Mesendoderm (in vitro differentiated cells): ENCODE measurements around the gene ETF1.
"Not testable (repeated sequence)": the region's sequence is repeated elsewhere in the genome, so short reads cannot be mapped to it uniquely, and the experiment has no call there.

Experiments used
- DNase-seq: peaks from one replicate; pipeline ENCODE4 v3.0.0; 2013
- H2AK5ac ChIP-seq: 2 replicates; pipeline ENCODE4 v1.6.1; 2013; ENCODE audit warnings: low read length, inconsistent platforms
- H2BK120ac ChIP-seq: 2 replicates; pipeline ENCODE4 v1.6.1; 2013; ENCODE audit warnings: low read depth, mild to moderate bottlenecking, low read length, moderate library complexity, mixed read lengths
- H2BK15ac ChIP-seq: replicated peaks from 2 replicates; pipeline ENCODE4 v1.6.1; 2013; ENCODE audit warnings: low read depth, mild to moderate bottlenecking, moderate library complexity
- H2BK5ac ChIP-seq: 2 replicates; pipeline ENCODE4 v1.6.1; 2013; ENCODE audit warnings: low read length, inconsistent platforms
- H3K18ac ChIP-seq: 2 replicates; pipeline ENCODE4 v1.6.1; 2013; ENCODE audit warnings: mild to moderate bottlenecking, low read length, mixed read lengths
- H3K23ac ChIP-seq: one replicate; pipeline ENCODE4 v1.6.1; 2013; ENCODE audit warnings: low read length
- H3K27ac ChIP-seq: 2 replicates; pipeline ENCODE4 v1.5.1; 2013; ENCODE audit warnings: low read depth, mild to moderate bottlenecking, inconsistent platforms, low read length, moderate library complexity
- H3K27me3 ChIP-seq: 2 replicates; pipeline ENCODE4 v1.6.1; 2013; ENCODE audit warnings: low read length, control low read depth, mild to moderate bottlenecking, inconsistent platforms; ENCODE audit not compliant: insufficient read depth, poor library complexity
- H3K36me3 ChIP-seq: 2 replicates; pipeline ENCODE4 v1.6.1; 2013; ENCODE audit warnings: low read length, inconsistent platforms; ENCODE audit not compliant: control insufficient read depth, insufficient read depth
- H3K4ac ChIP-seq: one replicate; pipeline ENCODE4 v1.6.1; 2013; ENCODE audit warnings: low read depth, mild to moderate bottlenecking, low read length, moderate library complexity
- H3K4me1 ChIP-seq: 2 replicates; pipeline ENCODE4 v1.6.1; 2013; ENCODE audit warnings: low read depth, low read length, inconsistent platforms; ENCODE audit not compliant: control insufficient read depth
- H3K4me2 ChIP-seq: 2 replicates; pipeline ENCODE4 v1.6.1; 2013; ENCODE audit warnings: low read length
- H3K4me3 ChIP-seq: 2 replicates; pipeline ENCODE4 v1.5.1; 2013; ENCODE audit warnings: mild to moderate bottlenecking, low read length
- H3K56ac ChIP-seq: one replicate; pipeline ENCODE4 v1.6.1; 2013; ENCODE audit warnings: low read length
- H3K79me1 ChIP-seq: 2 replicates; pipeline ENCODE4 v1.6.1; 2013; ENCODE audit warnings: low read length, inconsistent platforms
- H3K79me2 ChIP-seq: 2 replicates; pipeline ENCODE4 v1.6.1; 2013; ENCODE audit warnings: mild to moderate bottlenecking, low read length; ENCODE audit not compliant: control insufficient read depth, insufficient read depth
- H3K9ac ChIP-seq: 2 replicates; pipeline ENCODE4 v1.6.1; 2013; ENCODE audit warnings: low read length, inconsistent platforms
- H4K5ac ChIP-seq: one replicate; pipeline ENCODE4 v1.6.1; 2013; ENCODE audit warnings: low read length
- H4K8ac ChIP-seq: one replicate; pipeline ENCODE4 v1.6.1; 2013; ENCODE audit warnings: low read depth, mild to moderate bottlenecking, control low read depth, low read length, moderate library complexity
- WGBS: extraction: QIAGEN DNeasy Blood & Tissue Kit; methylation state at CpG from one replicate; pipeline ENCODE4 v1.1.7; 2013; ENCODE audit warnings: low lambda C conversion rate, missing lambda C conversion rate; ENCODE audit not compliant: insufficient coverage; ENCODE audit errors: extremely low coverage; 5-methylcytosine and 5-hydroxymethylcytosine counted together

The ETF1 gene

GRCh38 chr5:138473151-138473550 lies 69.9 kb downstream of the ETF1 start:
- H3K27ac ChIP-seq, H3K23ac ChIP-seq, H3K56ac ChIP-seq, H4K5ac ChIP-seq, H3K36me3 ChIP-seq, DNase-seq, H2BK5ac ChIP-seq, H3K4ac ChIP-seq, H3K4me2 ChIP-seq, H3K27me3 ChIP-seq, H3K79me1 ChIP-seq, H3K18ac ChIP-seq, H3K4me1 ChIP-seq, H2BK15ac ChIP-seq, H3K9ac ChIP-seq, H4K8ac ChIP-seq, H3K4me3 ChIP-seq, H3K79me2 ChIP-seq, H2AK5ac ChIP-seq, H2BK120ac ChIP-seq: not testable (repeated sequence)
- no CpG with 5 or more reads among the region's 5 CpGs for WGBS

- Histone ChIP-seq H3K79me2 (no peaks in the 10 kb centered on the region), H3K27ac (no peak overlapping the region), H3K4ac (no peak overlapping the region), H3K4me2 (no peak overlapping the region), H3K79me1 (no peaks in the 10 kb centered on the region), H3K56ac (no peak overlapping the region), H4K5ac (no peak overlapping the region), H3K23ac (no peak overlapping the region), H3K4me3 (no peak overlapping the region), H3K36me3 (no peaks in the 10 kb centered on the region), H3K4me1 (no peaks in the 10 kb centered on the region), H4K8ac (no peak overlapping the region), H2BK15ac (no peak overlapping the region), H3K27me3 (no peaks in the 10 kb centered on the region), H2BK5ac (no peak overlapping the region), H2AK5ac (no peak overlapping the region), H3K18ac (no peak overlapping the region), H2BK120ac (no peak overlapping the region), H3K9ac (no peak overlapping the region)
- peak; percentile 49 for DNase-seq
- WGBS = no CpG with 5 or more reads among the region's 6 CpGs
Measured at GRCh38 chr5:138472353-138472752, 70.7 kb downstream of the ETF1 start.

- H2BK5ac ChIP-seq = no peak overlapping the region
- no peaks in the 10 kb centered on the region for H3K36me3 ChIP-seq
- H4K8ac ChIP-seq = no peak overlapping the region
- H2AK5ac ChIP-seq = no peak overlapping the region
- H3K23ac ChIP-seq = no peak overlapping the region
- H3K9ac ChIP-seq = no peak overlapping the region
- H3K56ac ChIP-seq = no peak overlapping the region
- no peak overlapping the region for H3K4me3 ChIP-seq
- no peaks in the 10 kb centered on the region for H3K79me2 ChIP-seq
- no peak overlapping the region for H3K4ac ChIP-seq
- no CpG with 5 or more reads among the region's 2 CpGs for WGBS
- no peak overlapping the region for H3K18ac ChIP-seq
- no peak overlapping the region for H2BK15ac ChIP-seq
- H2BK120ac ChIP-seq = no peak overlapping the region
- H3K27ac ChIP-seq = no peak overlapping the region
- DNase-seq = no peak
- H3K79me1 ChIP-seq = no peaks in the 10 kb centered on the region
- H3K27me3 ChIP-seq = peaks cover 2% of the 10 kb centered on the region
- H3K4me2 ChIP-seq = no peak overlapping the region
- H4K5ac ChIP-seq = no peak overlapping the region
- no peaks in the 10 kb centered on the region for H3K4me1 ChIP-seq
Measured at GRCh38 chr5:138471052-138471361, 72.0 kb downstream of the ETF1 start.

- Histone ChIP-seq H3K27me3 (peaks cover 3% of the 10 kb centered on the region), H3K4me2 (no peak overlapping the region), H2BK5ac (no peak overlapping the region), H3K4ac (no peak overlapping the region), H3K18ac (no peak overlapping the region), H3K4me3 (no peak overlapping the region), H3K27ac (no peak overlapping the region), H2BK15ac (no peak overlapping the region), H3K56ac (no peak overlapping the region), H3K79me2 (no peaks in the 10 kb centered on the region), H2BK120ac (no peak overlapping the region), H3K4me1 (no peaks in the 10 kb centered on the region), H3K23ac (no peak overlapping the region), H4K5ac (no peak overlapping the region), H3K36me3 (no peaks in the 10 kb centered on the region), H4K8ac (no peak overlapping the region), H3K9ac (no peak overlapping the region), H3K79me1 (no peaks in the 10 kb centered on the region), H2AK5ac (no peak overlapping the region)
- WGBS = no CpG with 5 or more reads among the region's 3 CpGs
- peak; percentile 58 for DNase-seq
Measured at GRCh38 chr5:138470322-138471051, 72.5 kb downstream of the ETF1 start.

- H2BK15ac ChIP-seq = no peak overlapping the region
- H3K79me1 ChIP-seq = no peaks in the 10 kb centered on the region
- H3K4me1 ChIP-seq = no peaks in the 10 kb centered on the region
- H3K4me3 ChIP-seq = no peak overlapping the region
- peak; percentile 65 for DNase-seq
- H4K5ac ChIP-seq = no peak overlapping the region
- H3K27me3 ChIP-seq = peaks cover 3% of the 10 kb centered on the region
- no CpG with 5 or more reads among the region's 8 CpGs for WGBS
- H3K4me2 ChIP-seq = no peak overlapping the region
- H4K8ac ChIP-seq = no peak overlapping the region
- no peaks in the 10 kb centered on the region for H3K79me2 ChIP-seq
- H3K36me3 ChIP-seq = no peaks in the 10 kb centered on the region
- no peak overlapping the region for H3K18ac ChIP-seq
- H2BK5ac ChIP-seq = no peak overlapping the region
- H3K4ac ChIP-seq = no peak overlapping the region
- H2AK5ac ChIP-seq = no peak overlapping the region
- H2BK120ac ChIP-seq = no peak overlapping the region
- no peak overlapping the region for H3K9ac ChIP-seq
- no peak overlapping the region for H3K23ac ChIP-seq
- no peak overlapping the region for H3K56ac ChIP-seq
- no peak overlapping the region for H3K27ac ChIP-seq
Measured at GRCh38 chr5:138469540-138470321, 73.3 kb downstream of the ETF1 start.
